Naive thymus-derived CD4-positive, alpha-beta T cell (primary cell): Measurements from ENCODE around the gene GM2A. TPM values are rescaled to one million over a fixed set of nuclear protein-coding genes. Genes with fewer than 3 reads are reported as not detected.

Experiments used
- polyA plus RNA-seq, 2 donors: library from polyadenylated mRNA; unstranded; fragments of 300-500 nt; fragmentation: Illumina TruSeq; gene quantifications; one replicate each; pipeline ENCODE4 v1.2.3, GENCODE V29; 2021
- total RNA-seq, 6 experiments: library from RNA in 5 of 6; stranded (reverse) in 5 of 6; gene quantifications; 1 replicate in 5 of 6; 2 replicates in 1 of 6; pipeline ENCODE4 v1.2.3 and lab custom pipeline; 2021 to 2026

The GM2A gene
- total and polyA plus RNA-seq, 7 experiments from 2014 or later = 5.0 to 45.6 (median 14.7) TPM

Other genes with a start within 250 kb of the GM2A start
- 1 to 10 TPM in 1 of 5 experiments, under 1 TPM in 1, not detected in 3; 0.98 to 1.1 TPM for gene GPX3, start 232.6 kb upstream of the GM2A start, total RNA-seq
- 1 to 10 TPM in 1 of 2 donors, not detected in 1; 1.2 TPM for gene GPX3, start 232.6 kb upstream of the GM2A start, polyA plus RNA-seq
- gene TNIP1, start 172.2 kb upstream of the GM2A start, total RNA-seq = 100 to 1,000 TPM; 124 to 234 (median 131) TPM
- 10 to 100 TPM; 28.9 to 45.2 TPM for gene TNIP1, start 172.2 kb upstream of the GM2A start, polyA plus RNA-seq
- 100 to 1,000 TPM; 212 to 512 (median 272) TPM for gene ANXA6, start 95.4 kb upstream of the GM2A start, total RNA-seq
- gene ANXA6, start 95.4 kb upstream of the GM2A start, polyA plus RNA-seq = 100 to 1,000 TPM; 272 to 295 TPM
- 100 to 1,000 TPM in 1 of 5 experiments, 10 to 100 TPM in 4; 63.6 to 104 (median 94.1) TPM for gene CCDC69, start 29.1 kb upstream of the GM2A start, total RNA-seq
- 100 to 1,000 TPM in 1 of 2 donors, 10 to 100 TPM in 1; 70.4 to 112 TPM for gene CCDC69, start 29.1 kb upstream of the GM2A start, polyA plus RNA-seq
- gene SLC36A3, start 50.6 kb downstream of the GM2A start, total RNA-seq = not detected
- not detected for gene SLC36A3, start 50.6 kb downstream of the GM2A start, polyA plus RNA-seq
- not detected for gene SLC36A2, start 94.4 kb downstream of the GM2A start, total RNA-seq
- gene SLC36A2, start 94.4 kb downstream of the GM2A start, polyA plus RNA-seq = not detected
- gene SLC36A1, start 194.4 kb downstream of the GM2A start, total RNA-seq = 10 to 100 TPM in 1 of 5 experiments, 1 to 10 TPM in 4; 4.6 to 16.6 (median 7.1) TPM
- gene SLC36A1, start 194.4 kb downstream of the GM2A start, polyA plus RNA-seq = under 1 TPM; 0.45 to 0.95 TPM